HG03159 (cell line): Measurements from ENCODE around the gene DPH5.

Source experiments
- ATAC-seq: cut with Tn5 transposase; IDR thresholded peaks from one replicate; pipeline ENCODE4 v1.9.1; 2021; ENCODE audit warnings: mild to moderate bottlenecking, moderate library complexity; ENCODE audit not compliant: unreplicated experiment

The DPH5 gene

DNA sequence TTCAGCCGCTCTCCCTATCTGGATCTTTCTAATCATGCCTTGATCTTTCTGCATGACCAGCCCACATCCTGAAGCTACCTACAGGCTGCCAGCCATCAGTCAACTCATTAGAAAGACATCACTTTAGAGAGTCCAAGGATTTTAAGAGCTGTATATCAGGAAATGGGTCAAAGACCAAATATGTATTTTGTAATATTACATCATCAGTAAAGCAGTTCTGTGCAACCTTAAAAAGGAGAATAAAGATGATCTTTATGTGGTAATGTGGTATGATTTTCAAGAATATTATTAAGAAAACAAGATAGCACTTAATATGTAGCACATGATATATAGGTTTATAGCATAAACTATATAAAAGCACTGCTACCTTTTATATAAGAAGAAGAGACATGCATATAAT is 82.1 kb downstream of the DPH5 start:
- ATAC-seq, result no peak

DNA sequence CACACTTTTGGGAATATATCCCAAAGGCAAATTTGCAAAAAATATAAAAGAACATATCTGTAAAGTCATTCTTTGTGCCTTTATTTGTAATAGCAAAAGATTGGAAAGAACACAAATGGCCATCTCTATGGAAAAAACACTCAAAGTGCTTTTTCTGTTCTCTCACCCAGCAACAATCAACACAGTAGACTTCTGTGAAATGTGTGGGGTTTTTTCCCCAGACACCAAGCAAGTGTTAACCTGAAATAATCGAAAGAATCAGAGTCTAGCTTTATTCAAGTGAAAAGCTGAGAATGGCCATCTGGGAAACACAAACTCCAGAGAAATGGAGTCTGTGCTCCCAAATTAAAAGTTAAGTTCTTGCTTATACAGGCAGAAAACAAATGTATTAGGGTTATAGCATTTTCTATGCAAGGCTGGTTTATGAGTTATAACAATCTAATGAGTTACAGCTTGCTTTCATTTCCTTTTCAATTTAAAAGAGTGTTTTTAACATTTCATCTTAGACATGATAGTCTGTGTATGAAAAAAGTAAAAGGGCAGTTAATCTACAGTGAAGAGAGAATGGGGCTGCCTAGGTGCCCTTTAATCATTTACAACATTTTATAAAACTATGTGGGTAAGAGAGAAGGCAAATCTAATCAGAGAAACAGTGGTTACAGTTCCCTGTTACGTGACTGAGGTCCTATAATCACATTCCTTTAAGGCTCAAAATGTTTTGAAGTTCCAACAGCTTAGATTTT is 83.1 kb downstream of the DPH5 start:
- ATAC-seq, result no peak

DNA sequence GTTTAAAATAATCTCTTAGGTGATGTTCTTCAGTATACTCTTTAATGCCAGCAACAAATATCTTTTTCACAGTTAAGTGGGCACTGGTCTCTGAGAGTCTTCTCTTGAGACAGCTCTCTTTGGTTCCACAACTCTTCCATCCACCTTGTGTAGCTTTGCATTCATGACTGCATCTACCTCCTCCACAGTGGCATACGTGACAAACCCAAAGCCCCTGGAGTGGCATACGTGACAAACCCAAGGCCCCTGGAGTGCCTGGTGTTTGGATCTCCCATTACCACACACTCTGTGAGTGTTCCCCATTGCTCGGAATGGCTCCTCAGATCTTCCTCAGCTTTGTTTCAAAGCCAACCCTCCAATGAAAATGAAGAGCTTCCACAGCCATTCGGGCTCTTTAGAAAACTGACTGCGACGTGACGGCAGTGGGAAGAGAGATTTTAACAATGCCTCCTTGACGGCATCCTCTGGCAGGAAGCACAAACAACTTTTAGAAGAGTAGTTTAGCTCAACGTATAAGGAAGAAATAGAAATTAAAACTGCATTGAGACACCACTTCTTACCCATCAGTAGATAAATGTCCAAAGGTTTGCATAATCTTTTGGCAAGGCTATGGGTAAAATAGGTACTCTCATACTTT is 83.9 kb downstream of the DPH5 start:
- ATAC-seq, result no peak

DNA sequence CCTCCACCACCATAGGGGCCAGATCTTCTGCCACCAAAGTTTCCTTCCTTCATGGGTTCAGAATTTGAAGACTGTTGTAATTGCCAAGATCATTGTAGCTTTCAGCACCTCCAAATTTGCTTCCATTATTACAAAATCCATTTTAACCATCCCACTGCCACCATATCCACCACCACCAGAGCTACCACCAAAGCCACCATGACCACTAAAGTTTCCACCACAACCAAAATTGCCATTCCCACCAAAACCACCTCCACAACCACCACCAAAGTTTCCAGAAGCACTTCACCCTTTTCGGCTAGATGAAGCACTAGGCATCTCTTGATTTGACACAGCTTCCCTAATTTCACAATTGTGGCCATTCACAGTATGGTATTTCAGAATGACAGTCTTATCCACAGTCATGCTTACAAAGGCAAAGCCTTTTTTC is 84.5 kb downstream of the DPH5 start:
- ATAC-seq, result no peak
